Psoas muscle (tissue), 8 donors: ENCODE data around the gene ROM1. TPM values are rescaled to one million over a fixed set of nuclear protein-coding genes. Genes with fewer than 3 reads are reported as not detected.

Experiments used
- ATAC-seq, 4 donors: fragments of 200-7000 bp; cut with Tn5 transposase; one replicate each; pipeline ENCODE4 v1.9.1; 2020; ENCODE audit warnings: moderate library complexity in 3 of 4, mild to moderate bottlenecking in 2 of 4
- DNase-seq, 2 donors: peaks; one replicate each; pipeline ENCODE4 v3.0.0-alpha.2; 2020
- H3K27ac ChIP-seq: fragments of 200-600 bp; one replicate; pipeline ENCODE4 v1.8.0; 2022
- H3K27me3 ChIP-seq, 3 donors: fragments of 200-600 bp in 1 of 3; one replicate each; pipeline versions ENCODE4 v1.6.1 to v1.8.0; 2013 to 2022; ENCODE audit warnings: low read length in 2 of 3, mild to moderate bottlenecking in 2 of 3, moderate library complexity in 1 of 3; ENCODE audit not compliant: insufficient read depth in 3 of 3
- H3K36me3 ChIP-seq, 2 donors: fragments of 200-600 bp in 1 of 2; one replicate each; pipeline versions ENCODE4 v1.6.1 to v1.8.0; 2013 to 2022; ENCODE audit warnings: low read depth in 1 of 2, mild to moderate bottlenecking in 1 of 2, moderate library complexity in 1 of 2; ENCODE audit not compliant: insufficient read depth in 1 of 2
- H3K4me1 ChIP-seq: fragments of 200-600 bp; one replicate; pipeline ENCODE4 v1.8.0; 2022
- H3K4me3 ChIP-seq: fragments of 200-600 bp; one replicate; pipeline ENCODE4 v1.8.0; 2022; ENCODE audit warnings: mild to moderate bottlenecking
- H3K9me3 ChIP-seq: fragments of 200-600 bp; one replicate; pipeline ENCODE4 v1.8.0; 2022
- CTCF ChIP-seq: fragments of 200-600 bp; IDR thresholded peaks from one replicate; pipeline ENCODE4 v1.8.0; 2022; ENCODE audit warnings: antibody characterized with exemption
- WGBS, 3 donors: extraction: QIAGEN DNeasy Blood & Tissue Kit; methylation state at CpG; one replicate each; pipeline versions ENCODE4 v1.1.6 to v1.1.7; 2013; 5-methylcytosine and 5-hydroxymethylcytosine counted together
- intact Hi-C, 2 donors: fragments of 100-400 bp; cut with DNase I; formaldehyde crosslinking; loops; one replicate each; pipeline versions ENCODE4 v1.11.0 to v1.14.2; 2022
- long read RNA-seq, 2 donors: library from polyadenylated mRNA; unstranded; transcript quantifications; one replicate each; pipeline ENCODE4 v2.0.0, GENCODE V29; 2021
- polyA plus RNA-seq, 3 donors: library from polyadenylated mRNA; stranded (reverse); fragments of 200-250 nt; gene quantifications; one replicate each; pipeline ENCODE4 v1.2.3, GENCODE V29; 2013
- total RNA-seq, 4 donors: library from RNA; stranded (reverse); fragmentation: NEBNext Ultra II Directional in 2 of 4; extraction: Animal tissue kit (Norgen Biotek cat#: 25700) in 2 of 4; gene quantifications; one replicate each; pipeline versions ENCODE4 v1.2.1 to v1.2.4, GENCODE V29; 2021 to 2023
- donor health status: healthy with polysubstance abuse.
- donor health status: DM: no; HTN: no; CAD: no; lungs with moderate emphysema.
- donor health status: Bipolar disorder and iron deficiency.
- donor health status: healthy.
- donor health status: DM: yes; HTN: yes; CAD: no.
- donor health status: DM: no; HTN: no; CAD: no.
- donor health status: DM: no; HTN: no; CAD: no.
- donor health status: DM: yes; HTN: yes; CAD: no.

Gene ROM1
- total RNA-seq (1 to 10 TPM; 2.0 to 4.4 (median 3.1) TPM), polyA plus RNA-seq (1 to 10 TPM; 3.7 to 5.5 (median 4.7) TPM)
- long read RNA-seq, donor 1, result 0 reads
- long read RNA-seq, donor 2, transcript ROM1-201 (3 exons, 1,878 nt), result major isoform, 5 of 8 reads
- long read RNA-seq, donor 2, partial matches to known transcripts, result 1 of 8 reads
- long read RNA-seq, donor 2, other reads (novel, unspliced or antisense), result 0 of 8 reads

GRCh38 chr11:62612366-62613290 lies at the start of gene ROM1, which contains the start of gene EML3:
Gene ROM1, plus strand, starts transcription at chr11:62613257. Its CDS starts 25 bp downstream, at chr11:62613282.
Gene EML3, minus strand, starts transcription at chr11:62612775. Its CDS starts 318 bp downstream, at chr11:62612457.
- H3K4me1 ChIP-seq, result peaks cover 12% of the 10 kb centered on the region
- peak; percentile 88 for TF ChIP-seq CTCF
- peak within 1 kb of the TSS; percentile 94 for H3K27ac ChIP-seq
- ATAC-seq (peak; percentile 82 to 88 (median 86)), DNase-seq (peak; percentile 94 to 95)
- peak within 1 kb of the TSS; percentile 82 for H3K4me3 ChIP-seq
- 1 to 4% (median 2%) methylated on average over 33 to 90 of the region's 91 CpGs for WGBS, 3 donors
- peaks cover 0 to 47% of the 10 kb centered on the region in 2 donors for H3K36me3 ChIP-seq
- intact Hi-C loops, result loop anchor here in 1 of 2 donors (5.0 kb wide), 1 partner anchor 40 kb away; the partner anchor contains the start of gene INTS5
- no peaks in the 10 kb centered on the region for H3K27me3 ChIP-seq
- H3K9me3 ChIP-seq, result no peaks in the 10 kb centered on the region

GRCh38 chr11:62565100-62565802 lies 47.8 kb upstream of the ROM1 start:
- Histone ChIP-seq H3K27ac (peak overlapping the region; percentile 41), H3K27me3 (no peaks in the 10 kb centered on the region), H3K36me3 (peaks cover 18 to 95% of the 10 kb centered on the region in 2 donors), H3K4me3 (no peak overlapping the region), H3K9me3 (no peaks in the 10 kb centered on the region), H3K4me1 (peaks cover 36% of the 10 kb centered on the region)
- intact Hi-C loops, result no loop called here
- DNase-seq, result no peak
- no peak for ATAC-seq
- TF ChIP-seq CTCF, result no peak
- WGBS, 3 donors, result 56 to 71% (median 57%) methylated on average over 5 of the region's 5 CpGs

DNA sequence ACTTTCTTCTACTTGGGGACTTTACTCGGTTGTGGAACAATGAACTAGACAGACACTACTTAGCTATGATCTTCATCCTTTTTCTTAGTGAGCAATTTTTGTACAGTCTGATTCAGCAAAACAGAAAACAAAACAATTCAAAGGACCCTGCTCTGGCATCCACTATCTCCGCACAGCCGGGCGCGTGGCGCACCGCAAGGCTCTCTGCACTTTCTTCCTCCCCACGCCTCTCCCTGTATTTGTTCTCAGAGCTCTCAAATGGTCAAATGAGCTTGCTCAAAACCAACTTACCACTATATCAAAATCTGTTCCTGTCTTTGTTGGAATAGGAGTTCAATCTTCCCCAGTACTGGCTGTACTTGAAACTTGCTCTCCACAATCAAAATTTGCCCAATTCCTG lies 46.8 kb upstream of the ROM1 start:
- DNase-seq (no peak), ATAC-seq (no peak)
- no peak for TF ChIP-seq CTCF
- H3K27me3 ChIP-seq, result no peaks in the 10 kb centered on the region
- H3K27ac ChIP-seq, result no peak overlapping the region
- no peaks in the 10 kb centered on the region for H3K9me3 ChIP-seq
- WGBS, 3 donors, result 94 to 97% (median 94%) methylated on average over 8 of the region's 8 CpGs
- H3K4me3 ChIP-seq, result no peak overlapping the region
- peaks cover 20 to 100% of the 10 kb centered on the region in 2 donors for H3K36me3 ChIP-seq
- H3K4me1 ChIP-seq, result peaks cover 37% of the 10 kb centered on the region
- intact Hi-C loops, result no loop called here

- intact Hi-C loops, result no loop called here
- no peaks in the 10 kb centered on the region for H3K27me3 ChIP-seq
- peaks cover 38% of the 10 kb centered on the region for H3K4me1 ChIP-seq
- no peak overlapping the region for H3K27ac ChIP-seq
- DNase-seq (peak in 1 of 2 donors; percentile 9), ATAC-seq (no peak)
- no peak for TF ChIP-seq CTCF
- H3K36me3 ChIP-seq, result peaks cover 19 to 100% of the 10 kb centered on the region in 2 donors
- no peak overlapping the region for H3K4me3 ChIP-seq
- 76 to 88% (median 79%) methylated on average over 8 of the region's 8 CpGs for WGBS, 3 donors
- no peaks in the 10 kb centered on the region for H3K9me3 ChIP-seq
Measured at GRCh38 chr11:62567018-62567633, 45.9 kb upstream of the ROM1 start.
